ENCODE measurements around the gene SLC9A9. TPM values are rescaled to one million over a fixed set of nuclear protein-coding genes. Genes with fewer than 3 reads are reported as not detected.
A peak's percentile ranks its signal among the peaks of the same experiment; 100 is the strongest.

Gene SLC9A9
- total RNA-seq, 6 experiments from 2014 or later, result 0.10 to 0.55 (median 0.33) TPM; not detected in 2

DNA sequence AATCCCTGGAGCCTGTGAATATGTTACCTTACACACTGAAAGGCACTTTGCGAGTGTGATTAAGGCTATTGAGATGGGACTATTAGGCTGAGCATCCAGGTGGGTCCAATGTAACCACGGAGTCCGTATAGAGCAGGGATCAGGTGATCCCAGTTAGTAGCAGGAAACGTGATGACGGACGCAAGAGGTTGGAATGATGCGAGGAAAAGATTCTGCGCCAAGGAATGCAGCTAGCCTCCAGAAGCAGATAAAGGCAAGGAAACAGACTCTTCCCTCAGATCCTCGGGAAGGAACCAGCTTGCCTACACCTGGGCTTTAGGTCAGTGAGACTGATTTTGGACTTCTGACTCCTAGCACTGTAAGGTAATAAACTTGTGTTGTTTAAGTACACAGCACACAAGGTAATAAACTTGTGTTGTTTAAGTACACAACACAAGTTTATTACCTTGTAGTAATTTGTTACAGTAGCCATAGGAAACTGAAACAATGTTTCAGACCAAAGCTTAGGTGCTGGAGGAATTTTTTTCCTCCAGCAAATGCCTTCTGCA, 603.7 kb downstream of the SLC9A9 start:
- no peaks in the 10 kb centered on the region for H3K36me3 Mint-ChIP-seq (ENCODE audit: low read depth)
- H3K4me3 Mint-ChIP-seq, result no peak overlapping the region
- peaks cover 4% of the 10 kb centered on the region; the same call in 1 of the 2 replicates for H3K27me3 Mint-ChIP-seq (ENCODE audit: insufficient read depth)
- no peak overlapping the region for H3K27ac Mint-ChIP-seq
- no peaks in the 10 kb centered on the region for H3K9me3 Mint-ChIP-seq
- TF ChIP-seq, protein P1, sequence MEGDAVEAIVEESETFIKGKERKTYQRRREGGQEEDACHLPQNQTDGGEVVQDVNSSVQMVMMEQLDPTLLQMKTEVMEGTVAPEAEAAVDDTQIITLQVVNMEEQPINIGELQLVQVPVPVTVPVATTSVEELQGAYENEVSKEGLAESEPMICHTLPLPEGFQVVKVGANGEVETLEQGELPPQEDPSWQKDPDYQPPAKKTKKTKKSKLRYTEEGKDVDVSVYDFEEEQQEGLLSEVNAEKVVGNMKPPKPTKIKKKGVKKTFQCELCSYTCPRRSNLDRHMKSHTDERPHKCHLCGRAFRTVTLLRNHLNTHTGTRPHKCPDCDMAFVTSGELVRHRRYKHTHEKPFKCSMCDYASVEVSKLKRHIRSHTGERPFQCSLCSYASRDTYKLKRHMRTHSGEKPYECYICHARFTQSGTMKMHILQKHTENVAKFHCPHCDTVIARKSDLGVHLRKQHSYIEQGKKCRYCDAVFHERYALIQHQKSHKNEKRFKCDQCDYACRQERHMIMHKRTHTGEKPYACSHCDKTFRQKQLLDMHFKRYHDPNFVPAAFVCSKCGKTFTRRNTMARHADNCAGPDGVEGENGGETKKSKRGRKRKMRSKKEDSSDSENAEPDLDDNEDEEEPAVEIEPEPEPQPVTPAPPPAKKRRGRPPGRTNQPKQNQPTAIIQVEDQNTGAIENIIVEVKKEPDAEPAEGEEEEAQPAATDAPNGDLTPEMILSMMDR (IDR thresholded peaks at IDR 0.05), result no peak
- no peak for DNase-seq
- peaks cover 33% of the 10 kb centered on the region for H3K4me1 Mint-ChIP-seq (ENCODE audit: low read depth)

DNA sequence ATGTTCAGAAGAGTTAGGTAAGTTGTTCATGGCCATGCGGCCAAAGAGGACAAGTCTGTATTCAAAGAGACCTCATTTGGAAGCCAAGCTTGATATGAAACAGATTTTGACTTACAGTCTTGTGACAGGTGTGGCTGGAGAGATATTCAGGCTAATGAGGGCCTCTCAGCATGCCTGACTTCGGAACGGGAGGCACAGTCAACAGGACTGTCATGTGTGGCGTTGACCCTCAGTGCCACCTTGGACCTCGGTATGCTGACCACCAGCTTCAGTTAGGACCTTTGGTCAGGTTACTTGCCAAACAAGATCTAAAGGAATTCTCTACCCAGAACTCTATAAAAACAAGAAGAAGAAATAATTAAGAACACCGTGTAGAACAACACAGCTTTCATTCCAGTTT, 604.6 kb downstream of the SLC9A9 start:
- no peaks in the 10 kb centered on the region for H3K9me3 Mint-ChIP-seq
- H3K27ac Mint-ChIP-seq, result no peak overlapping the region
- H3K36me3 Mint-ChIP-seq (ENCODE audit: low read depth), result no peaks in the 10 kb centered on the region
- H3K4me3 Mint-ChIP-seq, result no peak overlapping the region
- TF ChIP-seq, protein P1 (IDR thresholded peaks at IDR 0.05), result no peak
- no peak for DNase-seq
- peaks cover 4% of the 10 kb centered on the region; the same call in 1 of the 2 replicates for H3K27me3 Mint-ChIP-seq (ENCODE audit: insufficient read depth)
- H3K4me1 Mint-ChIP-seq (ENCODE audit: low read depth), result peaks cover 36% of the 10 kb centered on the region

DNA sequence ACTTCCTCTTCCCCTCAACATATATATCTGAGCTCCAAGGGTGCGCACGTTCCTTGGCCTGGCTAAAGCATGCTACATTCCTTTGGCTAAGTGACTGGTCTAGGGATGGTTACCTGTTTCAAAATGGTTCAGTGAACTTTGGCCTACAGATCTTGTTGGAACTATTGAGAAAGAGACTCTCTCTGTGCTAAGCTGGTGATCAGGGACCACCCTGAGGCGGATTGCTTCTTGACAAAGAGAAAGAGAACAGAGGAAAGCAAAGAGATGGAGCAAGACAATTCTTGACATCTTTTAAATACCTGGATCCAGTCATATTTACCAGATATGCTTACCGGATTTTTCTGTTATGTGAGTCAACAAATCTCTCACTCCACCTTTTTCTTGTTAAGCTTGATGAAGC, 605.6 kb downstream of the SLC9A9 start:
- TF ChIP-seq, protein P1 (IDR thresholded peaks at IDR 0.05), result no peak
- peaks cover 4% of the 10 kb centered on the region; the same call in 1 of the 2 replicates for H3K27me3 Mint-ChIP-seq (ENCODE audit: insufficient read depth)
- H3K27ac Mint-ChIP-seq, result no peak overlapping the region; the same call in 1 of the 2 replicates
- DNase-seq, result no peak
- no peak overlapping the region for H3K4me3 Mint-ChIP-seq
- no peaks in the 10 kb centered on the region for H3K36me3 Mint-ChIP-seq (ENCODE audit: low read depth)
- H3K9me3 Mint-ChIP-seq, result no peaks in the 10 kb centered on the region
- peaks cover 46% of the 10 kb centered on the region for H3K4me1 Mint-ChIP-seq (ENCODE audit: low read depth)

DNA sequence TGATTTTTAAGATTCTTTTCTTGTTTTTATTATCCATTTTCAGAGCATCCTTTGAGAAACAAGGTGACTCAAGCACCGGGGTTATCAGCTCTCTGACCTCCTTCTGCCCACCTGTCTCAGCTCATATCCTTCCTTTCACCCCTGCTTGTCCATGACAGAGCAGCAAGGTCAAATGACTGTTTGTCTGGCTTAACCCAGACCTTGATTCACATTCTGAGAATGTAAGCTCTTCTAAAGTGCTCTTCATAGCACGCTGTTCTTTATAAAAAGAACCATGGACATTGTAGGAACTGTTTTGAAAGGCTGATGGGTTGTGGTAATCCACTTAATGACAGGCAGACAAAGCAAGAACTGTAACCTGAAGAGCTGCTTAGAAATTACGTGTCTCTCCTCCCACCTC, 606.2 kb downstream of the SLC9A9 start:
- TF ChIP-seq, protein P1 (IDR thresholded peaks at IDR 0.05), result no peak
- Mint-ChIP-seq H3K27ac (peak overlapping the region; percentile 58), H3K4me3 (no peak overlapping the region), H3K36me3 (ENCODE audit: low read depth) (no peaks in the 10 kb centered on the region), H3K4me1 (ENCODE audit: low read depth) (peaks cover 51% of the 10 kb centered on the region), H3K27me3 (ENCODE audit: insufficient read depth) (peaks cover 4% of the 10 kb centered on the region; the same call in 1 of the 2 replicates), H3K9me3 (no peaks in the 10 kb centered on the region)
- no peak for DNase-seq

DNA sequence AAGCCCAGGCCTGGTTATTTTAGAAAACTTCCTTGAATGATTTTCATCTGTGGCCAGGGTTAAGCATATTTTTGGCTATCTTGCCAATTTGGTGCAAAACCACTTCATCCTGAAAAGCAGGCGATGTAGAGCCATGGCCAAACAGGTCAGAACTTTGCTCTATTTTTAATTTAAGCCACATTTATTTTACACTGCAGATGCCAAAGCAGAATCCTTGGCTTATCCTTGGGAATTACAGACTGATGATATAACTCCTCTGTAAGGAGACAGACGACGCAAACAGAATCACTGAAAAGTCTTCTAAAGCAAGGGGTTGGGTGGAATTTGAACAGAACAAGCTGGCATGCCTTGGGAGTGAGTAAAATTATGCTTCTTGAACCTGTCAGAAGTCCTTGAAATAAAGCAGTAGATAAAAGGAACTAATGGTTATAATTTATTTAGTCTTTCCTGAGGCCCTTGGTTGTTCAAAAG, 606.8 kb downstream of the SLC9A9 start:
- no peaks in the 10 kb centered on the region; the same call in 1 of the 2 replicates for H3K36me3 Mint-ChIP-seq (ENCODE audit: low read depth)
- H3K4me3 Mint-ChIP-seq, result peak overlapping the region; percentile 26
- peaks cover 56% of the 10 kb centered on the region for H3K4me1 Mint-ChIP-seq (ENCODE audit: low read depth)
- TF ChIP-seq, protein P1 (IDR thresholded peaks at IDR 0.05), result no peak
- H3K9me3 Mint-ChIP-seq, result no peaks in the 10 kb centered on the region
- DNase-seq, result no peak
- H3K27ac Mint-ChIP-seq, result peak overlapping the region; percentile 58
- peaks cover 4% of the 10 kb centered on the region; the same call in 1 of the 2 replicates for H3K27me3 Mint-ChIP-seq (ENCODE audit: insufficient read depth)
